OCI-LY7 (cell line): ENCODE results near the gene ST7L. TPM values are rescaled to one million over a fixed set of nuclear protein-coding genes. Genes with fewer than 3 reads are reported as not detected.

ENCODE experiments used
- BruUV-seq: library from RNA; stranded (reverse); fragments of 400-500 nt; replicated peaks from 2 replicates; lab custom pipeline; 2021; lab: Mats Ljungman, UMichigan
- CTCF ChIA-PET: fragments of 300-600 bp; sonication (Branson Sonifier 250); formaldehyde crosslinking; loops from one replicate; lab custom pipeline; 2022; ENCODE audit warnings: antibody characterized with exemption; ENCODE audit not compliant: unreplicated experiment; lab: Charles Lee
- POLR2A ChIA-PET: fragments of 300-600 bp; sonication (Branson Sonifier 250); formaldehyde crosslinking; loops from one replicate; lab custom pipeline; 2022; ENCODE audit warnings: antibody characterized with exemption; lab: Charles Lee
- DNase-seq: peaks from one replicate; pipeline ENCODE4 v3.0.0-alpha.2; 2015; ENCODE audit warnings: low spot score
- H2AFZ ChIP-seq: fragments of 200-600 bp; sonication (generic), shearing (Covaris generic); 2 replicates; pipeline ENCODE4 v1.6.1; 2014; ENCODE audit warnings: mild to moderate bottlenecking, antibody characterized with exemption, low read length, moderate library complexity
- H3K27ac ChIP-seq: fragments of 200-600 bp; sonication (generic); 2 replicates; pipeline ENCODE4 v1.5.1; 2014; ENCODE audit warnings: mixed run types, low read depth, mild to moderate bottlenecking, moderate library complexity, low read length, inconsistent platforms; ENCODE audit not compliant: poor library complexity, severe bottlenecking
- H3K36me3 ChIP-seq: fragments of 200-600 bp; sonication (generic); 2 replicates; pipeline ENCODE4 v1.6.1; 2014; ENCODE audit warnings: mild to moderate bottlenecking, antibody characterized with exemption, low read length, moderate library complexity, mixed read lengths; ENCODE audit not compliant: insufficient read depth
- H3K4me1 ChIP-seq: fragments of 200-600 bp; sonication (generic); 2 replicates; pipeline ENCODE4 v1.5.1; 2014; ENCODE audit warnings: mild to moderate bottlenecking, low read length; ENCODE audit not compliant: insufficient read depth, poor library complexity, severe bottlenecking
- H3K4me2 ChIP-seq: fragments of 200-600 bp; sonication (generic); 2 replicates; pipeline ENCODE4 v1.6.1; 2014; ENCODE audit warnings: mild to moderate bottlenecking, low read length
- H3K4me3 ChIP-seq: fragments of 200-600 bp; sonication (generic); 2 replicates; pipeline ENCODE4 v1.5.1; 2014; ENCODE audit warnings: mild to moderate bottlenecking, low read depth, low read length; ENCODE audit not compliant: poor library complexity, severe bottlenecking
- H3K79me2 ChIP-seq: fragments of 200-600 bp; sonication (generic); 2 replicates; pipeline ENCODE4 v1.6.1; 2016; ENCODE audit warnings: low read depth, mild to moderate bottlenecking, low read length, moderate library complexity, mixed read lengths; ENCODE audit not compliant: insufficient read depth
- H3K9me2 ChIP-seq: fragments of 200-600 bp; sonication (generic); 2 replicates; pipeline ENCODE4 v1.6.1; 2016; ENCODE audit warnings: mild to moderate bottlenecking, low read length, mixed read lengths; ENCODE audit not compliant: insufficient read depth
- H3K9me3 ChIP-seq: fragments of 200-600 bp; sonication (generic); 2 replicates; pipeline ENCODE4 v1.6.1; 2014; ENCODE audit warnings: mild to moderate bottlenecking, mixed run types, low read length, mixed read lengths
- H4K20me1 ChIP-seq: fragments of 200-600 bp; sonication (generic); 2 replicates; pipeline ENCODE4 v1.6.1; 2014; ENCODE audit warnings: mild to moderate bottlenecking, antibody characterized with exemption, low read length, moderate library complexity, mixed read lengths; ENCODE audit not compliant: insufficient read depth
- CTCF ChIP-seq: fragments of 200-600 bp; sonication (generic); conservative IDR thresholded peaks from 2 replicates; pipeline ENCODE4 v1.5.1; 2014; ENCODE audit warnings: mild to moderate bottlenecking, antibody characterized with exemption, low read length, moderate library complexity, mixed read lengths
- EZH2phosphoT487 ChIP-seq: fragments of 200-600 bp; sonication (generic); IDR thresholded peaks from 2 replicates; pipeline ENCODE4 v1.6.1; 2018; ENCODE audit warnings: low read depth, borderline replicate concordance, mild to moderate bottlenecking, mixed run types, antibody characterized with exemption, low read length, moderate library complexity, mixed read lengths
- intact Hi-C: fragments of 100-400 bp; cut with micrococcal nuclease; formaldehyde crosslinking; loops from one replicate; pipeline ENCODE4 v1.10.0; 2022; ENCODE audit not compliant: unreplicated experiment
- total RNA-seq, 2 experiments: library from RNA; depleted of rRNA in 1 of 2; stranded (reverse); fragments of >200 nt in 1 of 2; shearing (Covaris generic) in 1 of 2; gene quantifications; 2 replicates each; pipeline ENCODE4 v1.2.3, GENCODE V29; 2014 to 2022

ST7L gene
- total RNA-seq, 2 experiments from 2014 or later = 20.2 to 22.8 TPM

GRCh38 chr1:112540226-112540794 lies 78.6 kb downstream of the ST7L start:
- no TSS peak for BruUV-seq
- intact Hi-C loops = no loop called here
- H3K9me2 ChIP-seq = no peaks in the 10 kb centered on the region
- no peak overlapping the region for H3K27ac ChIP-seq
- no peak overlapping the region for H3K4me2 ChIP-seq
- no peaks in the 10 kb centered on the region for H3K4me1 ChIP-seq
- DNase-seq = no peak
- no peaks in the 10 kb centered on the region for H3K79me2 ChIP-seq
- H3K4me3 ChIP-seq = no peak overlapping the region
- no peak overlapping the region for H2AFZ ChIP-seq
- no peaks in the 10 kb centered on the region for H3K36me3 ChIP-seq
- ChIA-PET POLR2A (interaction anchor here (0.9 to 1.7 kb wide), 2 partner anchors 10 to 89 kb away, joined by 6 read pairs; no protein-coding TSS in a partner anchor), CTCF (no interaction called here)
- H4K20me1 ChIP-seq = no peaks in the 10 kb centered on the region
- TF ChIP-seq CTCF (no peak), EZH2phosphoT487 (no peak)
- H3K9me3 ChIP-seq = no peaks in the 10 kb centered on the region

- no peak for TF ChIP-seq CTCF
- no peak for TF ChIP-seq EZH2phosphoT487
- Histone ChIP-seq H3K4me3 (no peak overlapping the region), H4K20me1 (no peaks in the 10 kb centered on the region), H3K9me2 (no peaks in the 10 kb centered on the region), H3K9me3 (no peaks in the 10 kb centered on the region), H3K79me2 (no peaks in the 10 kb centered on the region), H3K27ac (no peak overlapping the region), H2AFZ (no peak overlapping the region), H3K4me1 (no peaks in the 10 kb centered on the region), H3K4me2 (no peak overlapping the region), H3K36me3 (no peaks in the 10 kb centered on the region)
- POLR2A ChIA-PET = interaction anchor here (0.6 kb wide), 1 partner anchor 10 kb away, joined by 3 read pairs; no protein-coding TSS in a partner anchor
- DNase-seq = no peak
- CTCF ChIA-PET = no interaction called here
- intact Hi-C loops = no loop called here
- no TSS peak for BruUV-seq
These were observed 80.1 kb downstream of the ST7L start for GRCh38 chr1:112538883-112539282.

GRCh38 chr1:112537456-112537855 lies 81.5 kb downstream of the ST7L start:
- Histone ChIP-seq H4K20me1 (no peaks in the 10 kb centered on the region), H3K4me3 (no peak overlapping the region), H3K4me1 (no peaks in the 10 kb centered on the region), H2AFZ (no peak overlapping the region), H3K36me3 (no peaks in the 10 kb centered on the region), H3K9me3 (no peaks in the 10 kb centered on the region), H3K79me2 (no peaks in the 10 kb centered on the region), H3K4me2 (no peak overlapping the region), H3K9me2 (no peaks in the 10 kb centered on the region), H3K27ac (no peak overlapping the region)
- ChIA-PET CTCF (no interaction called here), POLR2A (interaction anchor here (0.5 to 1.0 kb wide), 3 partner anchors 8 to 141 kb away, joined by 3 read pairs; no protein-coding TSS in a partner anchor)
- no TSS peak for BruUV-seq
- no peak for TF ChIP-seq EZH2phosphoT487
- no peak for TF ChIP-seq CTCF
- DNase-seq = no peak
- intact Hi-C loops = no loop called here
